Gastrocnemius medialis (tissue), 4 donors: ENCODE measurements around the gene ZMIZ2. TPM values are rescaled to one million over a fixed set of nuclear protein-coding genes. Genes with fewer than 3 reads are reported as not detected.
A peak's percentile ranks its signal among the peaks of the same experiment; 100 is the strongest.

Experiments used
- ATAC-seq, 2 donors: fragments of 150-250 bp; one replicate each; pipeline ENCODE4 v1.9.1; 2016
- DNase-seq, 2 donors: peaks; one replicate each; pipeline ENCODE4 v3.0.0-alpha.2; 2019
- H3K27ac ChIP-seq, 4 donors: fragments of 200-600 bp; sonication (generic); 1 replicate in 1 of 4; 2 replicates in 3 of 4; pipeline ENCODE4 v1.5.1; 2016 to 2018; ENCODE audit warnings: mild to moderate bottlenecking in 2 of 4, moderate library complexity in 1 of 4
- H3K27me3 ChIP-seq, 3 donors: fragments of 200-600 bp; sonication (generic) in 2 of 3; 1 replicate in 1 of 3; 2 replicates in 2 of 3; pipeline versions ENCODE4 v1.5.1 to v1.6.0; 2016 to 2019; ENCODE audit warnings: mild to moderate bottlenecking in 1 of 3, moderate library complexity in 1 of 3
- H3K36me3 ChIP-seq, 2 donors: fragments of 200-600 bp; sonication (generic) in 1 of 2; one replicate each; pipeline ENCODE4 v1.5.1; 2017 to 2018
- H3K4me1 ChIP-seq, 2 donors: fragments of 200-600 bp; sonication (generic) in 1 of 2; one replicate each; pipeline ENCODE4 v1.5.1; 2016 to 2017; ENCODE audit warnings: mild to moderate bottlenecking in 2 of 2
- H3K4me3 ChIP-seq, 4 donors: fragments of 200-600 bp; sonication (generic) in 3 of 4; 1 replicate in 1 of 4; 2 replicates in 3 of 4; pipeline ENCODE4 v1.5.1; 2016 to 2019; ENCODE audit warnings: mild to moderate bottlenecking in 2 of 4
- H3K9me3 ChIP-seq, 3 donors: fragments of 200-600 bp; sonication (generic) in 2 of 3; 1 replicate in 1 of 3; 2 replicates in 2 of 3; pipeline ENCODE4 v1.5.1; 2016 to 2019
- CTCF ChIP-seq, 5 experiments: fragments of 450-650 bp in 3 of 5; fragments of 200-600 bp in 2 of 5; sonication (generic) in 2 of 5; IDR thresholded peaks in 4 of 5; conservative IDR thresholded peaks in 1 of 5; 1 replicate in 4 of 5; 2 replicates in 1 of 5; pipeline ENCODE4 v1.5.1; 2016 to 2019; ENCODE audit warnings: antibody characterized with exemption in 5 of 5, mild to moderate bottlenecking in 3 of 5, moderate library complexity in 3 of 5
- POLR2A ChIP-seq, 2 donors: fragments of 450-650 bp; IDR thresholded peaks; one replicate each; pipeline ENCODE4 v1.6.1; 2017; ENCODE audit warnings: antibody characterized with exemption in 2 of 2, mild to moderate bottlenecking in 2 of 2, moderate library complexity in 2 of 2
- in situ Hi-C, 4 donors: fragments of 200-750 bp; cut with MboI; loops; one replicate each; pipeline versions ENCODE4 v1.15.0 to v1.8.0; 2017; ENCODE audit warnings: low sequenced_read_pairs in 4 of 4
- intact Hi-C: fragments of 100-400 bp; cut with DNase I; formaldehyde crosslinking; loops from one replicate; pipeline ENCODE4 v1.15.1; 2023; ENCODE audit warnings: low total_unique reads
- total RNA-seq, 4 donors: library from RNA; depleted of rRNA; stranded (reverse); fragments of >200 nt; gene quantifications; one replicate each; pipeline versions ENCODE4 v1.1.0 to v1.2.3, GENCODE V29; 2016

Gene ZMIZ2
- total RNA-seq, 4 donors from 2014 or later: 10.7 to 19.8 (median 14.0) TPM

DNA sequence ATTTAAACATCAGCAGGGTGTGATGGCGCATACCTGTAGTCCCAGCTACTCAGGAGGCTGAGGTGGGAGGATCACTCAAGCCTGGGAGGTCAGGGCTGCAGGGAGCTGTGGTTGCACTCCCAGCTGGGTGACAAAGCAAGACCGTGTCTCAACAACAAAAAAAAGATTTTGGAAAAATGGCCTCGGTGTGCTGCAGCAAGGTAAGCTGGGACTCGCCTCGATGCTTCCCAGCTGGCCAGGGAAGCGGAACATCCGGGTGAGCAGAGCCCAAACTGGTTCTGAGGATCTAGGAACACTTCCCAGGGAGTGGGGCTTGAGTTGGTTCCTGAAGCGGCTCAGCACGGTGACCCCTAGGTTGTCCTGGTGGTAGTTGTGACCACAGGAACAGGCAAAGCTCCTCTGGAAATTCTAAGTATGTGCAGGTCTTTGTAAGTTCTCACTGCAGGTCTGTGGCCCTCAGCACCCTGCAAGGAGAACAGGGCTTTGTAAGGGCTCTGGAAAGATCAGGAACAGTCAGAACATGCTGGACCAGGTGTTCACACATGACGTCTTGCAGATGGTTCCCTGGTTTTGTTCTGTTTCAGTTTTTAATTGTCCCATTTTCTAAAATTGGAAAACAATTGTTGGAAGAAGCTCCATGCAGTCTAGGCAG, 38.6 kb upstream of the ZMIZ2 start:
- ATAC-seq: no peak
- H3K36me3 ChIP-seq: peaks cover 0 to 36% of the 10 kb centered on the region in 2 donors
- H3K4me1 ChIP-seq: peaks cover 5 to 11% of the 10 kb centered on the region in 2 donors
- no peak for DNase-seq
- no peaks in the 10 kb centered on the region for H3K27me3 ChIP-seq
- in situ Hi-C loops (loop anchor here in 1 of 4 donors (25.0 kb wide), 1 partner anchor 123 kb away; the partner anchor contains the start of gene TMED4), intact Hi-C loops (no loop called here)
- H3K4me3 ChIP-seq: no peak overlapping the region
- H3K9me3 ChIP-seq: no peaks in the 10 kb centered on the region
- TF ChIP-seq CTCF (IDR thresholded peaks at IDR 0.05 in 4 of 5, conservative IDR thresholded peaks at IDR 0.05 in 1 of 5): no peak
- TF ChIP-seq POLR2A (IDR thresholded peaks at IDR 0.05): no peak
- H3K27ac ChIP-seq: peak overlapping the region in 3 of 4 donors; percentile 15 to 41 (median 18)

GRCh38 chr7:44711528-44711927, 37.1 kb upstream of the ZMIZ2 start:
- ATAC-seq (no peak), DNase-seq (no peak)
- H3K27ac ChIP-seq: peak overlapping the region in 3 of 4 donors; percentile 22 to 44 (median 26)
- H3K27me3 ChIP-seq: no peaks in the 10 kb centered on the region
- H3K36me3 ChIP-seq: peaks cover 0 to 29% of the 10 kb centered on the region in 2 donors
- peaks cover 5 to 11% of the 10 kb centered on the region in 2 donors for H3K4me1 ChIP-seq
- H3K9me3 ChIP-seq: no peaks in the 10 kb centered on the region
- in situ Hi-C loops: loop anchor here in 1 of 4 donors (25.0 kb wide), 1 partner anchor 124 kb away; the partner anchor contains the start of gene TMED4
- intact Hi-C loops: no loop called here
- TF ChIP-seq POLR2A (IDR thresholded peaks at IDR 0.05): no peak
- no peak for TF ChIP-seq CTCF (IDR thresholded peaks at IDR 0.05 in 4 of 5, conservative IDR thresholded peaks at IDR 0.05 in 1 of 5)
- no peak overlapping the region for H3K4me3 ChIP-seq

GRCh38 chr7:44712012-44712411, 36.6 kb upstream of the ZMIZ2 start:
- no peak for TF ChIP-seq POLR2A (IDR thresholded peaks at IDR 0.05)
- no peak for TF ChIP-seq CTCF (IDR thresholded peaks at IDR 0.05 in 4 of 5, conservative IDR thresholded peaks at IDR 0.05 in 1 of 5)
- in situ Hi-C loops (loop anchor here in 1 of 4 donors (25.0 kb wide), 1 partner anchor 125 kb away; the partner anchor contains the start of gene TMED4), intact Hi-C loops (no loop called here)
- H3K27me3 ChIP-seq: no peaks in the 10 kb centered on the region
- peak overlapping the region in 3 of 4 donors; percentile 22 to 44 (median 26) for H3K27ac ChIP-seq
- ATAC-seq: no peak
- no peak overlapping the region for H3K4me3 ChIP-seq
- no peak for DNase-seq
- H3K9me3 ChIP-seq: no peaks in the 10 kb centered on the region
- H3K4me1 ChIP-seq: peaks cover 3 to 10% of the 10 kb centered on the region in 2 donors
- peaks cover 0 to 29% of the 10 kb centered on the region in 2 donors for H3K36me3 ChIP-seq

DNA sequence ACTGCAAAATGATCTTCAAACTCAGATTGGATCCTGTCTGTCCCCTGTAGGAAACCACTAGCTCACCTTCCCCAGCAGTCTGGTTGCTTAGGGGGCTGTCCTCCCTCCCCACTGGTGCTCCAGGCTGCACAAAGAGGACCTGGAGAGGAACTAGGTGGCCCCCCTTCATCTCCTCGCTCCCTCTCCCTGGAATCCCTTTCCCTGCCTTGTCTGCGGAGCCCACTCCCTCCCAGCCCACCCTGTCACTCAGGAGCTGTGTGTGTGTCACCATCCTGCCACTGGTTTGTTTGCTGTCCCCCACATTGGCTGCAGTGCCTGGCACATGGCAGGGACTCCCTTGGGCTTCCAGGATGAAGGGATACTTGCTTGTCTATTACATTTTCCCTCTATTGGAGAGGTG, 35.5 kb upstream of the ZMIZ2 start:
- Histone ChIP-seq H3K4me3 (no peak overlapping the region), H3K4me1 (peaks cover 0 to 2% of the 10 kb centered on the region in 2 donors), H3K27me3 (no peaks in the 10 kb centered on the region), H3K9me3 (no peaks in the 10 kb centered on the region), H3K27ac (no peak overlapping the region), H3K36me3 (peaks cover 0 to 18% of the 10 kb centered on the region in 2 donors)
- TF ChIP-seq CTCF (IDR thresholded peaks at IDR 0.05 in 4 of 5, conservative IDR thresholded peaks at IDR 0.05 in 1 of 5) (no peak), POLR2A (IDR thresholded peaks at IDR 0.05) (no peak)
- in situ Hi-C loops: loop anchor here in 1 of 4 donors (25.0 kb wide), 1 partner anchor 126 kb away; the partner anchor contains the start of gene TMED4
- ATAC-seq (no peak), DNase-seq (no peak)
- intact Hi-C loops: no loop called here
